NCI-H526 (cell line): ENCODE measurements around the gene BABAM2.
"Not testable (repeated sequence)": the region's sequence is repeated elsewhere in the genome, so short reads cannot be mapped to it uniquely, and the experiment has no call there.

Experiments used
- DNase-seq, 2 experiments: peaks; one replicate each; lab custom pipeline; 2025; lab: John Stamatoyannopoulos, UW

The BABAM2 gene

DNA sequence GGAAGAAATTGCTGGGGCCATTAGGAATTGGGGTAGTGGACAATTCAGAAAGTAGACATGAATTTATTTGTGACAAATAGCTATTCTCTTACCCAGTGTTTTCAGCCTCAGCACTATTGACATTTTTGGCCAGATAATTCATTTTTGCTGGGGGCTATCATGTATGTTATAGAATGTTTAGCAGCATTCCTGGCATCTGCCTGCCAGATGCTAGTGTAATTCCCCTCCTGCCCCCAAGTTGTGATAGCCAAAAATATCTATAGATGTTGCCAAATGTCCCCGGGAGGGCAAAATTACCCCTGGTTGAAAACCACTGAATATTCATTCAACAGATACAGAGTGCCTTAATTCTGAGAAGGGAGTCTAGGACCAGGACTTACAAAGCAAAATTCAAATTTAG lies 183.6 kb downstream of the BABAM2 start:
- no peak for DNase-seq

DNA sequence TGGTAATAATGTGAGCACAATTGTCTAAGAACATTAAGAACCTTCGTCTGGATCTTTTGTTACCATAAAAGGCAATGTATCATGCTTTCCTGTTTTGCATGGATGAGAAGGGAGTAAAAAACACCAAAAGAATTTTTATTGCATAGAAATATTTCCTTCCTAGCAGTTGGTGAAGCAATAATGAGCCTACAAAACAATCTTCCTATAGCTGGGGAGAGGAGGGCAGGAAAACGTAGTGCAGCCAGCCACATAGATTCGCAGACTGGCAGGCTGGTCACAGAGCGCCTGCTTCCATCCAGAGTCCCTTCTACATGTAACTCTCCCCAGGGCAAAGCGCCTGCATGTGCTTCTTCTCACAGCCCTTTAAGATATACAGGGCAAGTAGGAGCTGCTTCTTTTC lies 190.4 kb downstream of the BABAM2 start:
- DNase-seq, result no peak

DNA sequence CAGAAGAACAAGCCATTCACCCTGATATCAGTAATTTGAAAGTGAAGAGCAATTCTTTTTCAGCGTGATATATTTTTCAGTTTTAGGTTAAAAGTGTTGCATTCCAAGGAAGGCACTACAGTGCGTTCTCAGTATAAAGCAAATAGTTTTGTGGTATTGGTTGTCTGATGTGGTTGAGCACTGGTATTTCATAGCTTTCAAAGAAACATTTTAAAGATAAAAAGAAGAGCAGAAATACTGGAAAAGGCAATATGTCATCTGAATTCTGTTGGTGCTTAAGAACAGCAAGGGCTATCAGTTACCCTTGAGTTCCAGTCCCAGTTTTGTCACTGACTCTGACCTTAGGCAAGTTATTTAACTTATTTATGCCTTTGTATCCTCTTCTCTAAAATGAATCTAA lies 191.6 kb downstream of the BABAM2 start:
- DNase-seq, result no peak

DNA sequence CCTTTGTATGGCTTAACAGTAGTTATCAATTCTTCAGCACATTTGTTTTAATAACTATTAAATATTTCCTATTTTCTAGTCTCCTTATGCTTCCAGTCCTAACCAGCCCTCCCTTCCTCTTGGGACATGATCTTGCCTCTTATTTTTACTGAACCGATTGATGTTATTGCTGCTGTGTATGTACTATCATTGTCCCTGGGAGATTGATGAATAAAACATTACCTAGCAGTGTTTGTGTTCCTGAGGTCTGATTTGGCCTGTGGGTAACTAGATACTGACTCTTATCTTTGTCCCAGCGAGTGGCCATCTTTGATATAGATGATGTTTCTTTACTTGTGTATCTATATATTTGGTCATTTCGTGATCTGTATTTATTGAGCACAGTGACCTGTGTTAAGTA lies 192.9 kb downstream of the BABAM2 start:
- no peak for DNase-seq

DNA sequence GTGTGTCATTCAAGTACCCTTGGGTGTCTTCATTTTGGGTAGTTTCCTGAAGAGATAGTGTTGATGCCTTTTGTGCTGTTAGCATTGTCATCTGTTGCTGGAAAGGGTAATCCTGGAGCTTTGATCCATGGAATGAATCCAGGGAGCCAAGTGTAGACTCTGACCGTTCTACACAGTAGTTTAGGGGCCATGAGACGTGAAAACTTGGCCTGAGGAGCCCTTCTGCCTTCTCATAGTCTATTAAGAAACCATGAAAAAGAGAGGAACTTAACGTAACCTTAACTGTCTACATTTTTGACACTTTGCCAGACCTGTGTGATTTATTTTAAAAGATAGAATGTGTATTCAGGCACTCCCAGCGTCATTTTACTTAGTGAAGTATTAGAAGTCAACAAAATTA lies 194.0 kb downstream of the BABAM2 start:
- DNase-seq, result no peak

DNA sequence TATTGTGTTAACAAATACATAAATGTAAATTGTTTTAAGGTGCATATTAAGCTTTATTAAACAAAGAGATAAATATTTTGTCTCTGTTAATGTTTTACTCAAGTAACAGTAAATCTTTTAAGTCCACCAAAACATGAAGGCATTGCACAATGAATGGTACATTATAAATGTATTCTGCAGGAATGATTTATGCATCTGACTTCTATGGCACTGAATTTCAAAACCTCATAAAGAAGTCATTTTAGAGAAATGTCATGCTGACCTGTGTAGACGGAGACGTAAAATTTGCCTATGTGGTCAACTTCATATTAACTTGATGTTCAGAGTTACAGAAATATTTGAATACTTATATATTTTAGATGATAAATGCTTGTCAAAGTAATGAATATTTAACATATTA lies 194.7 kb downstream of the BABAM2 start:
- peak; percentile 64 to 70 for DNase-seq

DNA sequence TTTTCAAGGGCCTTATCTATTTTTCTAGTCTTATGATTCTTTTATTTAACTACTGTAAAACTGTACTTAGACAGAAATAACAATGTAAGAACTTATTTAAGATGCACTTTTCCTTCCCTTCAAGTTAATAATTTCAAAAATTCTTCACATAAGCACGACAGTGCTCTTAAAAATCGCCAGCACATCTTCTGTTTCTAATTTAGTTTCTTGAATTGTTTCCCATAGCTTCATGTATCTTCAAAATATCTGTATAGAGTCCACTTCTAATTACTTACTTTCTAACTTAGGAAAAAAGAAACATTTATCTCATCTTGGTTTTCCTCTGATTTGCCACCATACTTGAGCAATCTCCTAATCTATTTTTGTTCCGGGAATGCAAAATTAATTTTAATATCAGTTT lies 196.1 kb downstream of the BABAM2 start:
- DNase-seq, result no peak

DNA sequence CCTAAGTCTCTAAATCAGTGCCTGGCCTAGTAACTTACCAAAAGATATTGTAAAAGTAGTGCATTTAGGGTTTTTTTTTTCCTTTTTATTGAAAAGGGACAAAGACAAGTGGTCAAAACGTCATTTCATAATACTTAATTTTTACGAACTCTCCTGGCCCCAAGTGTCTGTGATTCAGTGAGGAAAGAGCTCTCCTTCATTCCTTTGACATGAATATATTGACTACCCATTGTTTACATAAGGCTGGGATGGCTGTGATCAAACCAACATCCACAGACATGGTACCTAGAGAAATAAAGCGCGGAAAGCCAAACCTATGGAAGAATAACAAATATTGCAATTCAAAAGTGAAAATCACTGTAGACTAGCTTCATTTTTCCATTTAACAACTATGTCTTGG lies 198.4 kb downstream of the BABAM2 start:
- no peak for DNase-seq

DNA sequence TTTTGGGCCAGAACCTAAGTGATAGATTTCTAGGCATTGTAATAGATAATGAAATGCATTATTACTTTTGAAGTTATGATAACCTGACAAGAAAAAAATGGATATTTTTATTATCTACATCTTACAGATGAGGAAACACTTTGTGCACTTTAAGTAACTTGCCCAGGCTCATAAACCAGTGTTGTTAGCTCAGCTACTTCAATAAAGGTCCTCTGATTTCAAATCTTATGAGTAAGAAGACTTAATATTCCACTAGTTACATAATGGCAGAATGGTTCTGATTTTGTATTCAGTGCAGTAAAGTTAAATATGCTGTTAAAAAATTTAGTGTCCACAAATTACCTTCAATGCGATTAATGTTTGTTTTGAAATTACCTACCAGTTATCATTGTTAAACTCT lies 199.0 kb downstream of the BABAM2 start:
- no peak for DNase-seq

DNA sequence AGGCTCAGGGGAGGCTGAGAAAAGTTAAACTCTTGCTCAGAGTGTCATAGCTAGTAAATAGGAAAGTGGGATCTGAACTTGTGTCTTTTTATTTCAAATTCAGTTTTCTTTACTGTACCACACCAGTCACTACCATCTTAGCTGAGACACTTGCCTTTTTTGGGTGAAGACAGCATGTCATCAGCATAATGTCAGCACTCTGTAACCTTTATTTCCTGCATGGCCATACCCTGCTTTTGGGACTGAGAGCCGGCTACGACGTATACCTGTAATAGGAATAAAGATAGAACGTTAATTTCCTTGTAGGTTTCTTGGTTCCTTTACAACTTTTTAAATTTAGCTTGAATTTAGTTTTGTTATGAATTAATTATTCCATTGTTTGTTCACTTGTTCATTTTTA lies 202.8 kb downstream of the BABAM2 start:
- DNase-seq, result no peak

DNA sequence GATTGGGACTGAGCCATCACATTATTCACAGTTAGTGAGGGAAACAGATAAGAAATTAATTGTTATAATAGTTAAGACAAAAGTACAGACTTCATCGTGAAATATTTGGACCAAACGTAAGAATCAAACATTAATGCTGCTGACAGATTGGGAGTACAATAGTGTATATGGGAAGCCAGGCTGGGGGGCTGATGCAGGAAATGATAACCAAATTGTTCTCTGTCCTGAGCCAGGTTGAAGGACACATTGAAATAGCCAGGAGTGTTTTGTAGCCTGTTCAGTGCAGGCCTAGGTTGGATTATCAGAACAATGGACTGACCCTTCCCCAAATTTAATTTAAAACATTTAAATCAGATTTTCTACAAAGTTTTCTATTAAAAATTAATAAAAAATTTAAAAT lies 203.2 kb downstream of the BABAM2 start:
- DNase-seq, result no peak

DNA sequence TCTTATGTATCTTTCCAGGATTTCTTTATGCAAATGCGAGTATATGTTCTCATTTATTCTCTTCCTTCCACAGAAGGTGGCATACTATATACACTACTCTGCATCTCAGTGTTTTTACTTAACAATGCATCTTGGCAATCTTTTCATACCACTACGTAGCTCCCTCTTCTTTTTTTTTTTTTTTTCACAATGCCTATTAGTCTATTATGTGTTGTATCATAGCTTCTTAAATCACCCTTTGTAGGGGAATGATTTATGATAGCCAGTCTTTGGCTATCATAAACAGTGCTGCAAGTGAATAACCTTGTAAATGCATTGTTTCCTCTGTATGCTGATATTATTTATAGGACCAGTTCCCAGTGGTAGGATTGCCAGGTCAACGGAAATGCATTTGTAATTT lies 204.2 kb downstream of the BABAM2 start:
- no peak for DNase-seq

DNA sequence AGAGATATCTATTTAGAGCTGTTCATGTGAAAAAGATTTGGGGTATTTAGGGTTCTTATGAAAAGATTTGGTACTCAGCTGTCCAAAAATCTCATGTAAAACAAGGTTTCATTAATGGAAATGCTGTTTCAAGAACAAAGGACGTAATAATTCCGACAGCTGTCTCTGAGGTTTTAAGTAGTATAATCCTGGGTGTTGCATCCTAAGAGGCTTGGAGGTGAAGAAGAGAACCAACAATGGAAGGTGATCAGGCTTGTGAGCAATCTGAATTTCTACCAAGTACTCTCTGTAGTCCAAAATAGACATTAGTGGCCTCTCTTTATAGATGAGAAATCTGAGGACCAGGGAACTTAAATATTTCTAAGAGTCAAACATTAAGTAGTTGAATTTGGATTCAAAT lies 205.1 kb downstream of the BABAM2 start:
- DNase-seq, result no peak

DNA sequence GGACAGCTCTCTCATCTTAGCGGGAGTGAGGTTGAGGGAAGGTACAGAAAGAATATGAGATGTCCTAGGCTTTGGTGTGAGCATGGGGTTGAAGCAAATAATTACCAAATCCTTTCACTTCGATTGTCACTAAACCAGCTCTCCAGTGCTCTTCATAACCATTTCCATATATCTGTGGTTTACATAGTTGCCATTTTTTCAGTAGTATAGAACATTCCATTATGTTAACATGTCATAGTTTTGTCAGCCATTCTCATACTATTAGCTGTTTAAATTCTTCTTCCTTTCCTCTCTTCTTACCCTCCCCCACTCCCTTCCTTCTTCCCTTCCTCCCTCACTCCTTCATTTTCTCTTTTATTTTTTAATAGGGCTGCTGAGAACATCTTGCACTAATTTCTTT lies 205.9 kb downstream of the BABAM2 start:
- no peak for DNase-seq

DNA sequence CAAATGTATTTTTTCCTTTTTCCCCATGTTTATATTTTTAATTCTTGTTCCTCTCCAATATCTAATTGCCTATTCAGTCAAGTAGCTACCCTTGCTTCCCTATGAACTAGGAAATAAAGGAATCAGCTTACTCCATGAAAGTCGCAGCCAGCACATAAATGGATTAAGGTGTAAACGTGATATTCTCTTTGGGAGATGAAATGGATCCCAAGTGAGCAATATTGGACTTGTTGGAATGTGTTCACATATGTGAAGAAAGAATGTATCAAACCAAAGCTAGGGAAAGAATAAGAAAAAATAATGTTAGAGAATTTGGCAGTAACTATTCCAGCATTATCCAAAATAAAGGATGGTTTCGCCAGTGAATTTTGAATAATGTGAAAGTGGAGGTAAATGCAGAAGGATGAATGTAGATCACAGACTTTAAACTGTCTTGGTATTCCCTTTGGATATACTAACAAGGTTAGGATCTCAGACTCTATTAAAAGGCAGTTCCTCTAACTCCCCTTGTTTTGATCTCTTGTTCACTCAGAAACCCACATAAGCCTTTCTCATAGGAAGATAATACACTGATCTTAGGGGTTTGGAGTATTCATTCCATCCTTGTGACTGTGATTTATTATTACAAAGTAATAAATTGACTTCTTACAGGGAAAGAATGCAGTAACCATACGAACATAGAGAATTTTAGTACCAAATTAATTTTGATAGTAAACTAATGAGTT lies 208.1 kb downstream of the BABAM2 start:
- no peak for DNase-seq

DNA sequence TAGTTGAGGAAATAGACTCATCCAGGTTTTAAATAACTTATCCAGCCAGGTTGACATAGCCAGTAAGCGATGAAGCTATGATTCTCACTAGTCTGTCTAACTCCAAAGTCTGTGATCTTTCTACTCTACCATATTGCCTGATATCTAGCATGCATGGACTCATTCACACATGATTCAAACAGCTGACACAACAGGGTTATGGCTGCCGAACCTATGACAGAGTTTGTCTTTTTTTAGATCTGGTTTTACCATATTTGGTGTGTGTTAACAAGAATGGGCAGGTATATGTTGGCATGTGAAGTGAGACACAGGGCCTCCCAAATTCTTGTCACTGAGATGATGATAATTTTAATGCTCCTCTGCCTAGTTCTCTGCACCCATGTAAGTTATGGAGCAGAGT lies 210.6 kb downstream of the BABAM2 start:
- no peak for DNase-seq

DNA sequence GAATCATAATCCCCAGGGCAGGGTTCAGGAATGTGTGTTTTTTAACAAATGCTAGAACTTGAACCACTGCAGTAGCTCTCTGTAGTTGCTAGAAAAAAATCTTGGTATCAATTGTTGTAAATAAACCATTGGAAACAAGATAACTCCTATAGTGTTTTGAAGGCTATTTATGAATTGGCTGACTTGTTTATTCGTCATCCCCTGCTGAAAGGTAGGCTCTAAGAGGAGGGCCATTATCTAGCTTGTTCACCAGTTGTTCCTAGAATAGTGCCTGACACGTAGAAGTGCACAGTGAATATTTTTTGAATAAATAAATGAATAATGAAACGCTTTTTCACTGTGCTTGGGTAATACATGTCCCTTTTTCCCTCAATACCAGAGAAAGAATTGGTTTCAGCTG lies 211.4 kb downstream of the BABAM2 start:
- no peak for DNase-seq

DNA sequence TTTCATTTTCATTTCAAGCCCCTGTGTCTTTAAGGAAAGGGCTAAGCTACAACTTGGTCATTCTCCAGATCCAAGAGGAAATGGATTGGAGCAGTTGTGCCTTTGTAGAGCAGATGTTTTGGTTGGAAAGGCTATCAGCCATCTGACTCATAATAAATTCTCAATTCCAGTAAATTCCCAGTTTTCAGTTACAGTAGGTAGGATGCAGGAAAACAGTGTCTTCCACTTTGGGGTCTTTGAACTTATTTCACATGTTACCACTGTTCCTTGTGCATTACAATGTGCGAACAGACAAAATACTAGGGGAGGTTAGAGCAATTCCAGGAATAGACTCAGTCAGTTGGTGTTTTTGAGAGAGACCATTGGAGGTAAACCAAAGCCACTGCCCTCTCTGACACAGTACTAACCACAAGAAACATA lies 211.9 kb downstream of the BABAM2 start:
- DNase-seq, result no peak

DNA sequence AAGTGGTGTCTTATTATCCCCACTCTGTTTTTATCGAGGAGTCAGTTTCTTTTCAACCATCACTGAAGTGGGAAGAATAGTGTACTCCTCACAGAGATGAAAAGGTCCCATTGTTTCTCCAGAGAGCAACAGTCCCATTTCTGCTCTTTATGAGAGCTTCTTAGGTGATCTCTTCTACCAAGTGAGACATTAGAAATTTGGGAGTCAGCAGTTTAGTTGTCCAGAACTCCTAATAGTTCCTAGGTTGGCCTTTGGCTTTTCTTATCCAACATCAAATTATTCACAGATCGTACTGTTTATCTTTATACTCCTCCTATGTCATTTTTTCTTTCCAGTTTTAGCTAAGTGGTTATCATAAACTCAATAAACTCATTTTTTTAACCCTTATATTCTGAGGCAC lies 213.1 kb downstream of the BABAM2 start:
- DNase-seq, result no peak

DNA sequence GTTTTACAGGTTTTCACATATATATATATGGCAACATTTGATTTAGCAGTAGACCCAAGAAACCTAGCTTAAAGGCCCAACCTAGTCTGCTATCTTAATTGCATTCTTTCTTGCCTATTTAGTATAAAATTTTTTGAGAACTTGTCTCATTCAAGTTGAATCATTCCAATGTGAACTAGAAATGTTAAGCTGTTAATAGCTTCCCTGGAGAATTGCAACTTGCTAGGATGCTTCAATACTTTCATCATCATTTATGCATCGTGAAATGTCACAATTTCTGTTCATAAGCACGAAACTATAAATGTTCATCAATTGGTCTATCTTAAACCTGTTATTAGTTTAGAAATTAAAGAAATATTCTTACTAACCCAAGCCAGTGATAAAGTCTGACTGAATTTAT lies 217.6 kb downstream of the BABAM2 start:
- no peak for DNase-seq

DNA sequence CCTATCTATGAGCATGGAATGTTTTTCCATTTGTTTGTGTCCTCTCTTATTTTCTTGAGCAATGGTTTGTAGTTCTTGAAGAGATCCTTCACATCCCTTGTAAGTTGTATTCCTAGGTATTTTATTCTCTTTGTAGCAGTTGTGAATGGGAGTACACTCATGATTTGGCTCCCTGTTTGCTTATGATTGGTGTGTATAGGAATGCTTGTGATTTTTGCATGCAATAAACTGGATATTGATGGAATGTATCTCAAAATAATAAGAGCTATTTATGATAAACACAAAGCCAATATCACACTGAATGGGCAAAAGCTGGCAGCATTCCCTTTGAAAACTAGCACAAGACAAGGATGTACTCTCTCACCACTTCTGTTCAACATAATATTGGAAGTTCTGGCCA lies 223.2 kb downstream of the BABAM2 start:
- DNase-seq, result not testable (repeated sequence)

DNA sequence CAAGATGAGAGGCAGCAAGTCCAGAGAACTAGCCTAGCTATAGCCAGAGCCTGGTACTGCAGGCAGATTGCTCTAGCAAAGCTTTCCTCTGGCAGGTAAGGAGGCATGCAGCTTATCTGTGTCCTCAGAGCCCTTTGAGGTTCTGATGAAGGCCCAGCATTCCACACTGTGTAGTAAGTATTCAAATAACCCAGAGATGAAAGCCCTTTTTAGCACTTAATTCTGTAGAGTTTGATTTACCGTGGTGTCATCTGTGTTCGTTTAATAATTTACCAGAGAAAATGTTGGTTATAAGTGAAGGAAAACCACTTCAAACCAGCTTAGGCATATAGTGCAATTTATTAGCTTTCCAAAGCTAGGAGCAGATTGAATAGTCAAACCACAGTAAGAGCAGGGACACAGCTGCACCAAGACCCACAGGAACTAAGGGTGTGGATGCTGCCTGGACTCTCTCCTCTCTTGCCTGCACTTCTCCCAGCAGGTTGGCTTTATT lies 226.6 kb downstream of the BABAM2 start:
- DNase-seq, result no peak

DNA sequence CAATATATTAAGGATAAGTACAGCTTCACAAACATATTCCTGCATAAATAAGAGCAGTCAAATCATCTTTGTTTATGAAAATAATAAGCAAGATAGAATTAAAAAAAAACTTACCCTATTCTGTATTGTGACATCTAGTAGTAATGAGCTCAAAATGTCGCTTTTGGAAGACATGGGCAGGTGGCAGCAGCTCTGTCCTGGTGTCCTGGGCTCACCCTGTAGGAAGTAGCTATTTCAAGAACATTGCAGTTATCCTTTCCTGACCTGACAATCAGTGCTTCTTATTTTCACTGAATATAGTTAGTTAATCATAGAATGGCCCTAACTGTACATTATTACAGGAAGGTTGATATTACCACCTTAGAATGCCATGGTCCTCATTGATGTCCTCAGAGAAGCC lies 229.1 kb downstream of the BABAM2 start:
- DNase-seq, result no peak

DNA sequence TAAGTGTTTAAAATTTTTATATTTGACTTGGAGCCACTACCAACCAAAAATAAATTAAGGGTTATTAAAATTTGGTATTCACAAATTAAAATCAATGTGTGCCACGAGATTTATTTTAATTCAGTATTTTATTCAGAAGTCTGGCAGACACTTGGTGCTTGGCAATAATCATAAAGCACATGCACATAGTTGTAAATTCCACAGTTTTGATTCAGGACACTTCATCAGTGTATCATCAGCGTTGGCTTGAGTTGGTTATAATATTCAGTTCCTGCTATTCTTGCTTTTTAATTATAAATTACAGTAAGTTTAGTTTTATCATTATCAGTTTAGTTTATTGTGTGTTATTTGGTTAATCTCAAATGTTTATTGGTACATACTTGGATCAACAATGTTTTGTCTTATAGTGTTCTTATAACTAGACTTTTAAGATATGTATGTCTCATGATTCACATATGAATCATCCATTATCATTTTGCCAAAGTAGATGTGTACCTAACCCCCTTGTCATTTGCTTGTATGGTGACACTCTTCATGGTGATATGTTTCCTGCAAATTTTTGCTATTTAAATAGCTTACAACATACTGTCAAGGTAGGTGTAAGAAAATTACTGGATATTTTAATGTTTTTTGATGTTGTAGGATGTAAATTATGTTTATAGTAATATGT lies 237.9 kb downstream of the BABAM2 start:
- DNase-seq, result no peak
